ENCODE measurements around the gene SGPP2. TPM values are rescaled to one million over a fixed set of nuclear protein-coding genes. Genes with fewer than 3 reads are reported as not detected.

Gene SGPP2
- total RNA-seq, 1 donor from 2014 or later = 0.21 TPM

- TF ChIP-seq CTCF (IDR thresholded peaks at IDR 0.05) = no peak
- intact Hi-C loops (cut with DNase I) = no loop called here
- no peak for DNase-seq (ENCODE audit: low spot score in 2 of 2)
- Histone ChIP-seq H3K4me3 (no peak overlapping the region), H3K36me3 (peaks cover 0 to 6% of the 10 kb centered on the region in 2 donors), H3K9me3 (no peaks in the 10 kb centered on the region), H3K27me3 (no peaks in the 10 kb centered on the region), H3K27ac (no peak overlapping the region), H3K4me1 (no peaks in the 10 kb centered on the region)
Observed at GRCh38 chr2:222604749-222605515, 180.6 kb downstream of the SGPP2 start.

GRCh38 chr2:222606306-222606705, 182.0 kb downstream of the SGPP2 start:
- no peaks in the 10 kb centered on the region for H3K4me1 ChIP-seq
- TF ChIP-seq CTCF (IDR thresholded peaks at IDR 0.05) = no peak
- no peak for DNase-seq (ENCODE audit: low spot score in 2 of 2)
- H3K27me3 ChIP-seq = no peaks in the 10 kb centered on the region
- H3K9me3 ChIP-seq = no peaks in the 10 kb centered on the region
- H3K27ac ChIP-seq = no peak overlapping the region
- H3K36me3 ChIP-seq = peaks cover 0 to 4% of the 10 kb centered on the region in 2 donors
- H3K4me3 ChIP-seq = no peak overlapping the region
- intact Hi-C loops (cut with DNase I) = no loop called here

GRCh38 chr2:222608081-222608480, 183.7 kb downstream of the SGPP2 start:
- intact Hi-C loops (cut with DNase I) = no loop called here
- H3K27me3 ChIP-seq = no peaks in the 10 kb centered on the region
- H3K4me1 ChIP-seq = no peaks in the 10 kb centered on the region
- DNase-seq (ENCODE audit: low spot score in 2 of 2) = no peak
- no peaks in the 10 kb centered on the region for H3K9me3 ChIP-seq
- H3K27ac ChIP-seq = no peak overlapping the region
- TF ChIP-seq CTCF (IDR thresholded peaks at IDR 0.05) = no peak
- peaks cover 6 to 18% of the 10 kb centered on the region in 2 donors for H3K36me3 ChIP-seq
- H3K4me3 ChIP-seq = no peak overlapping the region

- intact Hi-C loops (cut with DNase I) = no loop called here
- TF ChIP-seq CTCF (IDR thresholded peaks at IDR 0.05) = no peak
- Histone ChIP-seq H3K36me3 (peaks cover 8 to 25% of the 10 kb centered on the region in 2 donors), H3K27me3 (no peaks in the 10 kb centered on the region), H3K4me3 (no peak overlapping the region), H3K9me3 (no peaks in the 10 kb centered on the region), H3K27ac (no peak overlapping the region), H3K4me1 (no peaks in the 10 kb centered on the region)
- no peak for DNase-seq (ENCODE audit: low spot score in 2 of 2)
Observed at GRCh38 chr2:222609381-222609780, 185.0 kb downstream of the SGPP2 start.

Other genes with a start within 250 kb of the SGPP2 start
- not detected for gene PAX3, start 125.5 kb upstream of the SGPP2 start, total RNA-seq
- gene FARSB, start 231.5 kb downstream of the SGPP2 start, total RNA-seq = 4.4 TPM
- gene MOGAT1, start 247.1 kb downstream of the SGPP2 start, total RNA-seq = not detected